Ectodermal cell (in vitro differentiated cells): Measurements from ENCODE around the gene NBAS.

ENCODE experiments used
- H3K27ac ChIP-seq: 2 replicates; pipeline ENCODE4 v1.7.0; 2013; ENCODE audit warnings: mild to moderate bottlenecking, low read depth, low read length; ENCODE audit not compliant: insufficient read depth, poor library complexity, severe bottlenecking
- H3K27me3 ChIP-seq: 2 replicates; pipeline ENCODE4 v1.7.0; 2013; ENCODE audit warnings: mild to moderate bottlenecking, low read length; ENCODE audit not compliant: insufficient read depth, control insufficient read depth, poor library complexity, severe bottlenecking
- H3K36me3 ChIP-seq: one replicate; pipeline ENCODE4 v1.7.0; 2013; ENCODE audit warnings: low read length; ENCODE audit not compliant: control insufficient read depth, insufficient read depth
- H3K4me1 ChIP-seq: one replicate; pipeline ENCODE4 v1.7.0; 2013; ENCODE audit warnings: low read length; ENCODE audit not compliant: control insufficient read depth, insufficient read depth
- H3K4me3 ChIP-seq: 2 replicates; pipeline ENCODE4 v1.7.0; 2013; ENCODE audit warnings: low read depth, low read length, control low read depth; ENCODE audit not compliant: insufficient read depth
- H3K9me3 ChIP-seq: 2 replicates; pipeline ENCODE4 v1.7.0; 2013; ENCODE audit warnings: mild to moderate bottlenecking, low read length, moderate library complexity; ENCODE audit not compliant: control insufficient read depth
- WGBS, 2 experiments: methylation state at CpG; one replicate each; pipeline ENCODE4 v1.1.7; 2013; ENCODE audit warnings: missing lambda C conversion rate in 2 of 2; 5-methylcytosine and 5-hydroxymethylcytosine counted together

Gene NBAS

GRCh38 chr2:15142069-15142689 is 419.0 kb downstream of the NBAS start:
- WGBS, 2 experiments, result 83 to 87% methylated on average over 14 of the region's 14 CpGs
- no peaks in the 10 kb centered on the region for H3K27me3 ChIP-seq
- no peaks in the 10 kb centered on the region for H3K9me3 ChIP-seq
- no peak overlapping the region for H3K4me3 ChIP-seq
- H3K27ac ChIP-seq, result no peak overlapping the region
- H3K36me3 ChIP-seq, result no peaks in the 10 kb centered on the region
- peaks cover 9% of the 10 kb centered on the region for H3K4me1 ChIP-seq

GRCh38 chr2:15141211-15141610 is 419.9 kb downstream of the NBAS start:
- Histone ChIP-seq H3K4me3 (no peak overlapping the region), H3K9me3 (no peaks in the 10 kb centered on the region), H3K4me1 (peaks cover 9% of the 10 kb centered on the region), H3K36me3 (no peaks in the 10 kb centered on the region), H3K27me3 (no peaks in the 10 kb centered on the region), H3K27ac (no peak overlapping the region)
- 90 to 95% methylated on average over 5 to 7 of the region's 7 CpGs for WGBS, 2 experiments

- H3K9me3 ChIP-seq, result no peaks in the 10 kb centered on the region
- 84 to 97% methylated on average over 6 of the region's 6 CpGs for WGBS, 2 experiments
- H3K4me1 ChIP-seq, result peaks cover 5% of the 10 kb centered on the region
- no peak overlapping the region for H3K27ac ChIP-seq
- H3K36me3 ChIP-seq, result no peaks in the 10 kb centered on the region
- H3K27me3 ChIP-seq, result no peaks in the 10 kb centered on the region
- H3K4me3 ChIP-seq, result no peak overlapping the region
Observed at GRCh38 chr2:15136639-15137038, 424.5 kb downstream of the NBAS start.

GRCh38 chr2:15134957-15135356 is 426.2 kb downstream of the NBAS start:
- WGBS, 2 experiments, result 89 to 93% methylated on average over 2 to 3 of the region's 3 CpGs
- H3K4me1 ChIP-seq, result peaks cover 5% of the 10 kb centered on the region
- H3K36me3 ChIP-seq, result no peaks in the 10 kb centered on the region
- H3K9me3 ChIP-seq, result no peaks in the 10 kb centered on the region
- no peak overlapping the region for H3K4me3 ChIP-seq
- no peak overlapping the region for H3K27ac ChIP-seq
- H3K27me3 ChIP-seq, result no peaks in the 10 kb centered on the region

- Histone ChIP-seq H3K27ac (no peak overlapping the region), H3K9me3 (no peaks in the 10 kb centered on the region), H3K4me3 (no peak overlapping the region), H3K27me3 (no peaks in the 10 kb centered on the region), H3K36me3 (no peaks in the 10 kb centered on the region), H3K4me1 (peaks cover 2% of the 10 kb centered on the region)
Observed at GRCh38 chr2:15133461-15133860, 427.7 kb downstream of the NBAS start.

- peaks cover 3% of the 10 kb centered on the region for H3K4me1 ChIP-seq
- WGBS, 2 experiments, result 85 to 86% methylated on average over 10 of the region's 10 CpGs
- H3K27me3 ChIP-seq, result no peaks in the 10 kb centered on the region
- H3K27ac ChIP-seq, result no peak overlapping the region
- no peak overlapping the region for H3K4me3 ChIP-seq
- no peaks in the 10 kb centered on the region for H3K9me3 ChIP-seq
- H3K36me3 ChIP-seq, result no peaks in the 10 kb centered on the region
Observed at GRCh38 chr2:15128846-15129245, 432.3 kb downstream of the NBAS start.

GRCh38 chr2:15127876-15128275 is 433.3 kb downstream of the NBAS start:
- 95 to 97% methylated on average over 3 of the region's 3 CpGs for WGBS, 2 experiments
- Histone ChIP-seq H3K36me3 (no peaks in the 10 kb centered on the region), H3K27me3 (no peaks in the 10 kb centered on the region), H3K9me3 (no peaks in the 10 kb centered on the region), H3K4me1 (peaks cover 3% of the 10 kb centered on the region), H3K27ac (no peak overlapping the region), H3K4me3 (no peak overlapping the region)

- Histone ChIP-seq H3K9me3 (no peaks in the 10 kb centered on the region), H3K27ac (no peak overlapping the region), H3K27me3 (no peaks in the 10 kb centered on the region), H3K4me3 (no peak overlapping the region), H3K36me3 (no peaks in the 10 kb centered on the region), H3K4me1 (peaks cover 3% of the 10 kb centered on the region)
- 89 to 93% methylated on average over 3 to 4 of the region's 4 CpGs for WGBS, 2 experiments
Observed at GRCh38 chr2:15127301-15127700, 433.8 kb downstream of the NBAS start.

- 100% methylated on average over 1 of the region's 1 CpG for WGBS, 2 experiments
- H3K4me1 ChIP-seq, result peaks cover 3% of the 10 kb centered on the region
- no peak overlapping the region for H3K4me3 ChIP-seq
- no peaks in the 10 kb centered on the region for H3K27me3 ChIP-seq
- H3K36me3 ChIP-seq, result no peaks in the 10 kb centered on the region
- H3K27ac ChIP-seq, result no peak overlapping the region
- H3K9me3 ChIP-seq, result no peaks in the 10 kb centered on the region
Observed at GRCh38 chr2:15126373-15126772, 434.8 kb downstream of the NBAS start.

GRCh38 chr2:15122915-15123314 is 438.2 kb downstream of the NBAS start:
- no peak overlapping the region for H3K4me3 ChIP-seq
- no peaks in the 10 kb centered on the region for H3K36me3 ChIP-seq
- no peak overlapping the region for H3K27ac ChIP-seq
- no peaks in the 10 kb centered on the region for H3K27me3 ChIP-seq
- 85 to 92% methylated on average over 2 of the region's 2 CpGs for WGBS, 2 experiments
- no peaks in the 10 kb centered on the region for H3K9me3 ChIP-seq
- peaks cover 4% of the 10 kb centered on the region for H3K4me1 ChIP-seq

- Histone ChIP-seq H3K4me1 (peaks cover 2% of the 10 kb centered on the region), H3K36me3 (no peaks in the 10 kb centered on the region), H3K27ac (no peak overlapping the region), H3K4me3 (no peak overlapping the region), H3K27me3 (no peaks in the 10 kb centered on the region), H3K9me3 (no peaks in the 10 kb centered on the region)
- 73 to 74% methylated on average over 6 of the region's 6 CpGs for WGBS, 2 experiments
Observed at GRCh38 chr2:15120631-15121030, 440.5 kb downstream of the NBAS start.
